MM.1S (cell line): ENCODE data around the gene DLG5.

Source experiments
- CTCF ChIP-seq: fragments of 300-600 bp; sonication (generic); IDR thresholded peaks from 2 replicates; pipeline ENCODE4 v1.5.1; 2016; ENCODE audit warnings: antibody characterized with exemption, low read length, mixed read lengths
- EZH2 ChIP-seq: fragments of 300-600 bp; sonication (generic); optimal IDR thresholded peaks from 2 replicates; pipeline ENCODE3; 2017; ENCODE audit warnings: low read depth, mild to moderate bottlenecking, antibody characterized with exemption, low read length, mixed read lengths
- EZH2phosphoT487 ChIP-seq: fragments of 300-600 bp; sonication (generic); IDR thresholded peaks from 2 replicates; pipeline ENCODE4 v1.6.1; 2018; ENCODE audit warnings: antibody characterized with exemption, low read length

- no peak for TF ChIP-seq CTCF
- TF ChIP-seq EZH2 = no peak
- TF ChIP-seq EZH2phosphoT487 = no peak
Observed at GRCh38 chr10:77959887-77960455, 33.4 kb upstream of the DLG5 start.
